Measurements from ENCODE around the gene MYBPC3. TPM values are rescaled to one million over a fixed set of nuclear protein-coding genes. Genes with fewer than 3 reads are reported as not detected.

MYBPC3 gene
- total and polyA plus RNA-seq, 10 of the 15 experiments (the other 5 are each of a cell fraction or from before 2014, with no cell fraction given), result 0.03 to 0.08 (median 0.03) TPM; not detected in 7

DNA sequence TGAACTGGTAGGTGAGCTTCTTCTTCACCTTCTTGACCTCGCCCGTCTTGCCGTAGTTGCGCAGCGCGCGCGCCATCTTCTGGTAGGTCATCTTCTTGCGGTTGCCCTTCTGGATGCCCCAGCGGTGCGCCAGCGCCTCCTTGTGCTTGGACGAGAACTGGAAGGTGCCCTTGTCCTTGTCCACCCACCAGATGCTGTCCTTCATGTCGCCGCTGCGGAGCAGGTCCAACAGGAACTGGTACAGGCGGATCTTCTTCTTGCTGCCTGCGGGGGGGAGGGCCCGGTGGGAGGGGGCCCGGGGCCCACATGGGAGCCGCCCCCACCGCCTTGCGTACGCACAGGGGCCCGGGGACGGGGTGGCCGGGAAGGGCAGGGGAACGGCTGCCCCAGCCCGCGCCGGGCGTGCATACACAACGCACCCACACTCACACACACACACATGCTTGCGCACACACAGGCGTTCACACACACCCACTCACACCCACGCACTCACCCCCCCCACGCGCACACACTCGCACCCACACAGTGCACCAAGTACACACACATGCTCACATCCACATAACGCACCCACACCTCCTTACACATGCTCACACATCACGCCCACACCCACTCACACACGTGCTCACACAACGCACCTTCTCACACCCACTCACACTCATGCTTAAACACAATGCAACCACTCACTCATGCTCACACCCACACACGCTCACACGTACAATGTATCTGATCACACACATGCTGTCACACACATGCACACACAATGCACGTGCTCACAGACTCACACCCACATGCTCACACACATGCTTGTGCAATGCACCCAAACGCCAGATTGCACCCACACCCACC lies 3.0 kb upstream of the MYBPC3 start (continued):
- TF ChIP-seq, protein P1, sequence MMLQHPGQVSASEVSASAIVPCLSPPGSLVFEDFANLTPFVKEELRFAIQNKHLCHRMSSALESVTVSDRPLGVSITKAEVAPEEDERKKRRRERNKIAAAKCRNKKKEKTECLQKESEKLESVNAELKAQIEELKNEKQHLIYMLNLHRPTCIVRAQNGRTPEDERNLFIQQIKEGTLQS (IDR thresholded peaks at IDR 0.05; ENCODE audit: borderline replicate concordance, extremely low read depth, low read depth, low read length), result no peak
- TF ChIP-seq NR2C2 (IDR thresholded peaks at IDR 0.05; ENCODE audit: borderline replicate concordance, control insufficient read depth, insufficient read length, low read depth) (peak; percentile 9), BHLHE40 (IDR thresholded peaks at IDR 0.05; ENCODE audit: borderline replicate concordance in 1 of 2, low read depth in 2 of 2, low read length in 1 of 2) (no peak), CREB1 (IDR thresholded peaks at IDR 0.05; ENCODE audit: low read depth) (no peak), TARDBP (IDR thresholded peaks at IDR 0.05; ENCODE audit: borderline replicate concordance) (no peak), CEBPB (IDR thresholded peaks at IDR 0.05; ENCODE audit: borderline replicate concordance in 1 of 2, low read depth in 2 of 2, low read length in 2 of 2) (no peak), FOXM1 (IDR thresholded peaks at IDR 0.05; ENCODE audit: low read depth, low read length) (no peak), JUND (IDR thresholded peaks at IDR 0.05; ENCODE audit: low read depth, low read length) (no peak), KDM1A (IDR thresholded peaks at IDR 0.05; ENCODE audit: borderline replicate concordance) (no peak), STAT1 (conservative IDR thresholded peaks at IDR 0.05) (no peak), YY1 (IDR thresholded peaks at IDR 0.05; ENCODE audit: low read depth, low read length) (no peak), NFIC (IDR thresholded peaks at IDR 0.05; ENCODE audit: low read depth, low read length) (no peak), POLR2AphosphoS2 (IDR thresholded peaks at IDR 0.05; ENCODE audit: low read depth, low read length) (no peak), ZNF274 (IDR thresholded peaks at IDR 0.05; ENCODE audit: insufficient read depth, insufficient read length) (no peak), BCL11A (IDR thresholded peaks at IDR 0.05; ENCODE audit: low read depth, low read length) (no peak), RFX5 (IDR thresholded peaks at IDR 0.05; ENCODE audit: low read depth, low read length) (no peak), SREBF2 (IDR thresholded peaks at IDR 0.05; ENCODE audit: low read length) (no peak), TCF12 (IDR thresholded peaks at IDR 0.05; ENCODE audit: low read depth, low read length) (no peak)
- TF ChIP-seq, protein P2, sequence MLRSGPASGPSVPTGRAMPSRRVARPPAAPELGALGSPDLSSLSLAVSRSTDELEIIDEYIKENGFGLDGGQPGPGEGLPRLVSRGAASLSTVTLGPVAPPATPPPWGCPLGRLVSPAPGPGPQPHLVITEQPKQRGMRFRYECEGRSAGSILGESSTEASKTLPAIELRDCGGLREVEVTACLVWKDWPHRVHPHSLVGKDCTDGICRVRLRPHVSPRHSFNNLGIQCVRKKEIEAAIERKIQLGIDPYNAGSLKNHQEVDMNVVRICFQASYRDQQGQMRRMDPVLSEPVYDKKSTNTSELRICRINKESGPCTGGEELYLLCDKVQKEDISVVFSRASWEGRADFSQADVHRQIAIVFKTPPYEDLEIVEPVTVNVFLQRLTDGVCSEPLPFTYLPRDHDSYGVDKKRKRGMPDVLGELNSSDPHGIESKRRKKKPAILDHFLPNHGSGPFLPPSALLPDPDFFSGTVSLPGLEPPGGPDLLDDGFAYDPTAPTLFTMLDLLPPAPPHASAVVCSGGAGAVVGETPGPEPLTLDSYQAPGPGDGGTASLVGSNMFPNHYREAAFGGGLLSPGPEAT (IDR thresholded peaks at IDR 0.05; ENCODE audit: low read depth), result no peak
- TF ChIP-seq, protein P3, sequence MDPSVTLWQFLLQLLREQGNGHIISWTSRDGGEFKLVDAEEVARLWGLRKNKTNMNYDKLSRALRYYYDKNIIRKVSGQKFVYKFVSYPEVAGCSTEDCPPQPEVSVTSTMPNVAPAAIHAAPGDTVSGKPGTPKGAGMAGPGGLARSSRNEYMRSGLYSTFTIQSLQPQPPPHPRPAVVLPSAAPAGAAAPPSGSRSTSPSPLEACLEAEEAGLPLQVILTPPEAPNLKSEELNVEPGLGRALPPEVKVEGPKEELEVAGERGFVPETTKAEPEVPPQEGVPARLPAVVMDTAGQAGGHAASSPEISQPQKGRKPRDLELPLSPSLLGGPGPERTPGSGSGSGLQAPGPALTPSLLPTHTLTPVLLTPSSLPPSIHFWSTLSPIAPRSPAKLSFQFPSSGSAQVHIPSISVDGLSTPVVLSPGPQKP (IDR thresholded peaks at IDR 0.05; ENCODE audit: low read depth, low read length), result no peak
- TF ChIP-seq, protein P4, sequence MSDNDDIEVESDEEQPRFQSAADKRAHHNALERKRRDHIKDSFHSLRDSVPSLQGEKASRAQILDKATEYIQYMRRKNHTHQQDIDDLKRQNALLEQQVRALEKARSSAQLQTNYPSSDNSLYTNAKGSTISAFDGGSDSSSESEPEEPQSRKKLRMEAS (IDR thresholded peaks at IDR 0.05; ENCODE audit: low read depth, low read length), result no peak

Data from GM12878 (cell line).